Measurements from ENCODE around the gene TMEM221.

Gene TMEM221

DNA sequence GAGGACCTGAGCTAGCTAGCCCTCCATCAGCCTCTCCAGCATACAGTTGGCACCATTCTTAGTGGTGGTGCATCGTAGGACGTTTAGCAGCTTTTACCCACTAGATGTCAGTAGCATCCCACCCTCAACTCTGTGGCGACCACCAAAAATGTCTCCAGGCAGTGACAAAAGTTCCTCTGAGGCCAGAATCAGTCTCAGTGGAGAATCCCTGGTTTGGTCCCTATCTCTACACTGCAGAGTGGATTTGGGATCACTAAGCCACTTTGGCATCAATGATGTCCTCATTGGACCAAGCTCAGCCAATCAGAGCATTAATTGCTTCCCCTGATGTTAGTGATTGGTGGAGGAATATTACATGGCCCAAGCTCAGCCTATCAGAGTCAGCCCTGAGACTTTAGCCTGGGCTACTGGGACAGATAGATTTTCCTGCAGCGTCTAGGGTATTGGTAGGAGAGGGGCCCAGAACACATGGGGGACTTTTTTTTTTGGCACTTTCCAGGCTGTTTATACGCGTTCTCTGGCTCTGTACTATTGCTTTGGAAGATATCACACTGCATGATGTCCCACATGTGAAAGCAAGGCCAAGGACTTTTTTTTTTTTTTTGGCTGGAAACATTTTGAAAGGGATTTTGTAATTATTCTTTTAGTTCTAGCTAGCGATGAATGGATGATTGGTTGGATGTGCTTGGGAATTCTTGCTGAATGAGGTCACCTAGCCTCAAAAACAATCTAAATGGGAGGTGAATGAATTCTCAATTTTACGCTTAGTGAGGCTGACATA is 7.0 kb downstream of the TMEM221 start:
- peak in 1 of 2 donors; percentile 24 for DNase-seq

DNA sequence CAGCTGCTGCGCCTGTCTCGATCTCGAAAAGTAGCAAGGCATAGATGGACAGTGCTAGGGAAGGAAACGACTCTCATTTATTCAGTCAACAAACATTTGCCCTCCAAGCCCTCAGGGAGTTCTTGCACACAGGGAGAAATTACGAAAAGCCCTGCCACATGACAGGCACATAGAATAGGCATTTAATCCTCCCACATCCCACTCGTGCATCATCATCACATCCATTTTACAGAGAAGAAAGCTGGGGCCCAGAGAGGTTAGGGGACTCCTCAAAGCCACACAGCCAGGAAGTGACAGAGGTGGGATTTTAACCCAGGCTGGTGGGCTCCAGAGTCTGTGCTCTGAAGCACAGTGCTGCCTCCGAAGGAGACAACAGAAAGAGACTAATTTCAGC is 11.6 kb downstream of the TMEM221 start:
- no peak for DNase-seq

- DNase-seq = no peak
Observed at GRCh38 chr19:17436094-17436873, 12.2 kb downstream of the TMEM221 start.

DNA sequence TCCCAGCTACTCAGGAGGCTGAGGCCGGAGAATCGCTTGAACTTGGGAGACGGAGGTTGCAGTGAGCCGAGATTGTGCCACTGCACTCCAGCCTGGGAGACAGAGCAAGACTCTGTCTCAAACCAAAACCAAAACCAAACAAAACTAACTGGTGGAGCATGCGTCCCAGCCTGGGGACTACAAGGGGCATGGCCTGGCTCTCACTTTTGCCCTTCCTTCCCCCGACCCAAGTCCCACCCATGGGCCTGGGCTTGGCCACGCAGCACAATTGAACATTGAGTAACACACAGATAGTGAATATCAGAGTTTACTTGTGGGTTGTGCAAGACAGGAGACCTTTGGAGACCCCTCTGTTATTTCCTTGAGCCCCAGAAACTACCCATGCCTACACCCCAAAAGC is 13.2 kb downstream of the TMEM221 start:
- no peak for DNase-seq

- no peak for DNase-seq
Observed at GRCh38 chr19:17431417-17431816, 17.1 kb downstream of the TMEM221 start.

DNA sequence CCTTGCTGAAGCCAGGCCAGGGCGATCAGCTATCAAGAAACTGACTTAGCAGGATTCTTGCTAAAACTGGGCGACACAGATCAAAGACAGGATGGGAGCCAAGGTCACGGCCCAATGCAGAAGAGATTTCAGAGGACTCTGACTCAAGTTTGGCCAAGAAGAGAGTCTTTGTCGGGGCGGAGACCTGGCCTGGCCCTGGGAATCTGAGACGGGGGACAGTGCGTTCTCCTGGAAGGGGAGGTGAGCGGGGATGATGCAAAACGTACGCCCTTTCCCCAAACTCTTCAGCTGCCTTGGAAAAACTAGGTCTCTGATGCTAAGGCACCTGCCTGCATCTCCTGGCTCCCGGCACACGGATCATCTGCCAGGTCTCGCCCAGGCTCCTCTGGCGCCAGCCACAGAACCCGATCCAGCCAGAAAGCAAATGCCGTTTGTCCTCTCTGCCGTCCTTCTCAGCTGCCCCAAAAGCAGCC is 18.8 kb downstream of the TMEM221 start:
- no peak for DNase-seq

GRCh38 chr19:17424743-17425365 is 23.6 kb downstream of the TMEM221 start:
- DNase-seq = peak in 1 of 2 donors; percentile 35

- DNase-seq = no peak
Observed at GRCh38 chr19:17423429-17424208, 24.8 kb downstream of the TMEM221 start.

DNA sequence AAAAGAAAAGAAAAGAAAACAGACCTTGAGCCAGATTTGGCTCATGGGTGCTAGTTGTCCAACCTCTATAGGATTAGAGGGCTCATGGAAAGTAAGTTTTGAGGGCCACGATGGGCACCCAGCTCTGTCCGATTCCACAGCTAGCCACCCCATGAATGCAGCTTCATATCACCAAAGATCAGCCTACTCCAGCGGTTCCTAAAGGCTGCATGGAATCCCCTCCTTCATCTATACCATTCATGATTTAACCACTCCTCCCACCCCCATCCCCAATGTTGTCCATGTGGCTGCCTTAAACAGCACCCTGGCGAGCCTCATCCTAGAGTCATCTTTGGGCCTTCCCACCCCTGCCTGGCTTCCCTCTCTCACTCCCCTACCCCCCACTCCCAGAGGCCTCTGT is 26.5 kb downstream of the TMEM221 start:
- no peak for DNase-seq

GRCh38 chr19:17420475-17420924 is 28.0 kb downstream of the TMEM221 start:
- peak in 1 of 2 donors; percentile 37 for DNase-seq

GRCh38 chr19:17419621-17420474 is 28.6 kb downstream of the TMEM221 start, which contains the start of gene MVB12A:
Gene MVB12A, plus strand, starts transcription at chr19:17420047. Its CDS starts 89 bp downstream, at chr19:17420136.
- DNase-seq = peak; percentile 98

DNA sequence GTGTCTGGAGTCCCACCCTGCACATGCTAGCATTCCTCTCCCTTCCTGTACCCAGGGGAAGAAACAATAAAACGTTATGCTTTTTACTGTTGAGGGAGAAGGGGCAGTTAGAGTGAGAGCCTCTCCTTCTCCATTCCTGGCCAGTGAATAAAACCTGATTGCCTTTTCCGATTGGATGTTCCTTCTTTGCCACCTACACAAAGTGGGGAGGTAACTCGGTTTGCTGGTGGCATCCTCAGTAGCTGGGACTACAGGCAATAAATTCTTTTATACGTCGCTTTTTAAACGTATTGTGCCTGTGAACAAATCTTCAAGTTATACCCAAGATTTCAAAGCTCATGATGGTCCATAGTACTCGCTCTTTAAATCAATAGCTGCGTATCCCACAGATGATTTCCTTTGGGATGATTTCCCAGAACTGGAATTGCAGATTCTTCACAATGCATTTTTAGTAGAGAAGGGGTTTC is 29.3 kb downstream of the TMEM221 start:
- no peak for DNase-seq

- DNase-seq = no peak
Observed at GRCh38 chr19:17418710-17419109, 29.8 kb downstream of the TMEM221 start.

GRCh38 chr19:17415121-17415520 is 33.3 kb downstream of the TMEM221 start:
- DNase-seq = no peak

DNA sequence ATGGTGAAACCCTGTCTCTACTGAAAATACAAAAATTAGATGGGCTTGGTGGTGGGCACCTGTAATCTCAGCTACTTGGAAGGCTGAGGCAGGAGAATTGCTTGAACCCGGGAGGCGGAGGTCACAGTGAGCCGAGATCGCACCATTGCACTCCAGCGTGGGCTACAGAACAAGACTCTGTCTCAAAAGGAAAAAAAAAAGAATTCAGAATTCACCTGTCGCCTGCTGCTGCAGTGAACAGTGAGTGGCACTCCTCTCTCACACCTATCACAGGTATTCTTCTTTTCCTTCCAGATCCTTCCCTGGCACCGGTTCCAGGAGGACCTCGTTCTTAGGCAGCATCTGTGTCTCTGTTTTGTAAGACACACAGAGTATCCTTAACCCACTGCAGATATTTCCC is 34.4 kb downstream of the TMEM221 start:
- no peak for DNase-seq

GRCh38 chr19:17411801-17412200 is 36.7 kb downstream of the TMEM221 start:
- no peak for DNase-seq

DNA sequence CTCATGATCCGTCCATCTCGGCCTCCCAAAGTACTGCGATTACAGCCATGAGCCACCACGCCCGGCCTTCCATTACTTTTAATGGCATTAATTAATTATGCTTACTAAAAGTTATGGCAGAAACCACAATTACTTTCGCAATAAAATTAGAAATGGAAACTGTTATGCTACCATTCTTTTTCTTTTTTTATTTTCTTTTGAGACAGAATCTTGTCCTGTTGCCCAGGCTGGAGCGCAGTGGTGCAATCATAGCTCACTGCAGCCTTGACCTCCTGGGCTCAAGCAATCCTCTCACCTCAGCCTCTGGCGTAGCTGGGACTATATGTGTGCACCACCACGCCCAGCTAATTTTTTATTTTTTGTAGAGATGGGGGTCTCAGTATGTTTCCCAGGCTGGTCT is 38.5 kb downstream of the TMEM221 start:
- DNase-seq = no peak

- DNase-seq = peak in 1 of 2 donors; percentile 44
Observed at GRCh38 chr19:17406887-17407196, 41.6 kb downstream of the TMEM221 start.

- DNase-seq = peak; percentile 65 to 70
Observed at GRCh38 chr19:17406046-17406886, 42.2 kb downstream of the TMEM221 start.

DNA sequence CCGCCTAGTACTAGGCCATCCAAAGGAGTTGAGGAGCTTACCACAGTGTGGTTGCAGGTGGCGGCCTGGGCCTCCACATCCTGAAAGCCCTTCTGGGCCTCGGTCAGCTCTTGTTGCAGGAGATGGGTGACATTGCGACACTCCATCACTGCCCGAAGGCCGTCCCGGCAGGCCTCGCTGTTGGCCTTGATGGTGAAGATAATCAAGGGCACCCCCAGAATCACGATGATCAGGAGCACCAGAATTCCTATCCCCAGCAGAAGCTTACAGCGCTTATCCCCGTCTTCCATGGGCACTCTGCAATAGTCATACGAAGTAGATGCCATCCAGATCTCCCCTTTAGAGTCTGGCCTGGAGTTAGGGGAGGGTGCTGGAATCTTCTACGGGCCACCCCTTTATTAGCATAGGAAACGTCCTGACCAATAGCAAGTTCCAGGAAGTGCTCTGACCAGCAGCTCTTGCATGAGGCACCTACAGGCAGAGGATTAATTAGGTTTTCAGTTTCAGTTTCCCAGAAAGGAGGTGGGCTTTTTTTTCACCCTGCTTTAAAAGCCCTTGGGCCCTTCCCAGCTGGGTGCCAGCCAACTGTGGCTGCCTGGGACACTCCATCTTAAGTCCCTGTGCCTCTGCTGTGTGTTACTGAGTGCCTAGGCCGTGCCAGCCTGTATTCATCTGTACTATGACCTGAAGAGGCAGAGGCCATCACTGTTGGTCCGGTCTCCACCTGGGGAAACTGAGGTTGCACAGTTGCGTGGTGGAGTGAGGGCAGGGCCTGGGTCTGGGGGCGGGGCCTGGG is 43.0 kb downstream of the TMEM221 start, which contains the start of gene BST2:
Gene BST2 (minus strand): TSS at position 381 of the 796 bp plus-strand sequence. CDS start 55 bp downstream, at position 326.
- DNase-seq = peak; percentile 89 to 94

Measured in CD4-positive, alpha-beta T cell treated with Interferon alpha-2 for 1 hour (primary cell).